ENCODE measurements around the gene TSEN2. TPM values are rescaled to one million over a fixed set of nuclear protein-coding genes. Genes with fewer than 3 reads are reported as not detected.

Gene TSEN2
- polyA plus RNA-seq, 1 donor (not counting 4 experiments of a cell fraction or from before 2014, with no cell fraction given): 23.8 TPM

GRCh38 chr3:12449889-12450682, 34.2 kb upstream of the TSEN2 start:
- no peaks in the 10 kb centered on the region for H3K9me3 ChIP-seq (ENCODE audit: control insufficient read depth, low read depth, low read length)
- TF ChIP-seq, protein P1, sequence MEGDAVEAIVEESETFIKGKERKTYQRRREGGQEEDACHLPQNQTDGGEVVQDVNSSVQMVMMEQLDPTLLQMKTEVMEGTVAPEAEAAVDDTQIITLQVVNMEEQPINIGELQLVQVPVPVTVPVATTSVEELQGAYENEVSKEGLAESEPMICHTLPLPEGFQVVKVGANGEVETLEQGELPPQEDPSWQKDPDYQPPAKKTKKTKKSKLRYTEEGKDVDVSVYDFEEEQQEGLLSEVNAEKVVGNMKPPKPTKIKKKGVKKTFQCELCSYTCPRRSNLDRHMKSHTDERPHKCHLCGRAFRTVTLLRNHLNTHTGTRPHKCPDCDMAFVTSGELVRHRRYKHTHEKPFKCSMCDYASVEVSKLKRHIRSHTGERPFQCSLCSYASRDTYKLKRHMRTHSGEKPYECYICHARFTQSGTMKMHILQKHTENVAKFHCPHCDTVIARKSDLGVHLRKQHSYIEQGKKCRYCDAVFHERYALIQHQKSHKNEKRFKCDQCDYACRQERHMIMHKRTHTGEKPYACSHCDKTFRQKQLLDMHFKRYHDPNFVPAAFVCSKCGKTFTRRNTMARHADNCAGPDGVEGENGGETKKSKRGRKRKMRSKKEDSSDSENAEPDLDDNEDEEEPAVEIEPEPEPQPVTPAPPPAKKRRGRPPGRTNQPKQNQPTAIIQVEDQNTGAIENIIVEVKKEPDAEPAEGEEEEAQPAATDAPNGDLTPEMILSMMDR (optimal IDR thresholded peaks at IDR 0.05 in 1 of 3, IDR thresholded peaks at IDR 0.05 in 1 of 3, conservative IDR thresholded peaks at IDR 0.05 in 1 of 3; ENCODE audit: extremely low read depth in 1 of 3, insufficient read depth in 2 of 3, low read length in 3 of 3): no peak
- TF ChIP-seq EZH2 (IDR thresholded peaks at IDR 0.05; ENCODE audit: low read length): no peak
- H3K79me2 ChIP-seq (ENCODE audit: control insufficient read depth, insufficient read depth, low read length): no peaks in the 10 kb centered on the region
- no peaks in the 10 kb centered on the region for H3K9me1 ChIP-seq (ENCODE audit: control insufficient read depth, extremely low read depth, insufficient read depth, low read length)
- no peak overlapping the region for H2AFZ ChIP-seq (ENCODE audit: control insufficient read depth, low read length)
- dilution Hi-C loops (cut with MboI; ENCODE audit: extremely low pct_ligation_motif_present, low sequenced_read_pairs): no loop called here
- H3K36me3 ChIP-seq (ENCODE audit: control insufficient read depth in 2 of 2, extremely low read depth in 1 of 2, insufficient read depth in 2 of 2, low read length in 2 of 2): no peaks in the 10 kb centered on the region
- DNase-seq (ENCODE audit: low read depth, low spot score) (no peak), FAIRE-seq (no peak)
- no peak overlapping the region for H3K9ac ChIP-seq (ENCODE audit: control insufficient read depth, extremely low read depth, insufficient read depth, low read length)
- H3K4me2 ChIP-seq (ENCODE audit: control insufficient read depth, extremely low read depth, insufficient read depth, low read depth, low read length): no peak overlapping the region
- peaks cover 5% of the 10 kb centered on the region for H3K27me3 ChIP-seq (ENCODE audit: control insufficient read depth, extremely low read depth, insufficient read depth, low read length)
- H4K20me1 ChIP-seq (ENCODE audit: control insufficient read depth, extremely low read depth, insufficient read depth, low read length): no peaks in the 10 kb centered on the region
- no peak overlapping the region for H3K27ac ChIP-seq (ENCODE audit: control insufficient read depth, insufficient read depth, low read length)
- peaks cover 2% of the 10 kb centered on the region for H3K4me1 ChIP-seq (ENCODE audit: control insufficient read depth, extremely low read depth, insufficient read depth, low read length)
- no peak overlapping the region for H3K4me3 ChIP-seq (ENCODE audit: control insufficient read depth in 2 of 3, extremely low read depth in 1 of 3, insufficient read depth in 2 of 3, low read depth in 1 of 3, low read length in 3 of 3)

- H3K4me1 ChIP-seq (ENCODE audit: control insufficient read depth, extremely low read depth, insufficient read depth, low read length): no peaks in the 10 kb centered on the region
- H3K9me1 ChIP-seq (ENCODE audit: control insufficient read depth, extremely low read depth, insufficient read depth, low read length): no peaks in the 10 kb centered on the region
- H3K4me2 ChIP-seq (ENCODE audit: control insufficient read depth, extremely low read depth, insufficient read depth, low read depth, low read length): no peak overlapping the region
- no peaks in the 10 kb centered on the region for H3K79me2 ChIP-seq (ENCODE audit: control insufficient read depth, insufficient read depth, low read length)
- H3K4me3 ChIP-seq (ENCODE audit: control insufficient read depth in 2 of 3, extremely low read depth in 1 of 3, insufficient read depth in 2 of 3, low read depth in 1 of 3, low read length in 3 of 3): no peak overlapping the region
- dilution Hi-C loops (cut with MboI; ENCODE audit: extremely low pct_ligation_motif_present, low sequenced_read_pairs): no loop called here
- DNase-seq (ENCODE audit: low read depth, low spot score): no peak
- peaks cover 5% of the 10 kb centered on the region for H3K27me3 ChIP-seq (ENCODE audit: control insufficient read depth, extremely low read depth, insufficient read depth, low read length)
- no peak overlapping the region for H3K9ac ChIP-seq (ENCODE audit: control insufficient read depth, extremely low read depth, insufficient read depth, low read length)
- H3K36me3 ChIP-seq (ENCODE audit: control insufficient read depth in 2 of 2, extremely low read depth in 1 of 2, insufficient read depth in 2 of 2, low read length in 2 of 2): no peaks in the 10 kb centered on the region
- no peak for TF ChIP-seq EZH2 (IDR thresholded peaks at IDR 0.05; ENCODE audit: low read length)
- TF ChIP-seq, protein P1 (optimal IDR thresholded peaks at IDR 0.05 in 1 of 3, IDR thresholded peaks at IDR 0.05 in 1 of 3, conservative IDR thresholded peaks at IDR 0.05 in 1 of 3; ENCODE audit: extremely low read depth in 1 of 3, insufficient read depth in 2 of 3, low read length in 3 of 3): no peak
- no peak overlapping the region for H2AFZ ChIP-seq (ENCODE audit: control insufficient read depth, low read length)
- no peak overlapping the region for H3K27ac ChIP-seq (ENCODE audit: control insufficient read depth, insufficient read depth, low read length)
- FAIRE-seq: no peak
- no peaks in the 10 kb centered on the region for H4K20me1 ChIP-seq (ENCODE audit: control insufficient read depth, extremely low read depth, insufficient read depth, low read length)
- H3K9me3 ChIP-seq (ENCODE audit: control insufficient read depth, low read depth, low read length): no peaks in the 10 kb centered on the region
Observed at GRCh38 chr3:12451481-12451880, 32.8 kb upstream of the TSEN2 start.

Data from keratinocyte (primary cell).